ENCODE data around the gene KCNN4. TPM values are rescaled to one million over a fixed set of nuclear protein-coding genes. Genes with fewer than 3 reads are reported as not detected.
"Not testable (repeated sequence)": the region's sequence is repeated elsewhere in the genome, so short reads cannot be mapped to it uniquely, and the experiment has no call there.

The KCNN4 gene
- total RNA-seq, 1 experiment from 2014 or later: 29.7 TPM

- H3K27ac ChIP-seq (ENCODE audit: low read length); in situ Hi-C loops (cut with HindIII; ENCODE audit: low pct_unique_long_range_greater_than_20kb, low sequenced_read_pairs); H3K36me3 ChIP-seq (ENCODE audit: control insufficient read depth, insufficient read depth, low read length); BruUV-seq (replicated peaks); H3K4me3 ChIP-seq (ENCODE audit: low read depth in 2 of 2, low read length in 2 of 2); CTCF ChIA-PET; DNase-seq (ENCODE audit: low read depth, low spot score); H3K27me3 ChIP-seq (ENCODE audit: control insufficient read depth, insufficient read depth, low read length); H3K9me3 ChIP-seq (ENCODE audit: control insufficient read depth, insufficient read depth, low read depth, low read length); POLR2A ChIA-PET; H3K4me1 ChIP-seq (ENCODE audit: control insufficient read depth, insufficient read depth, low read length); intact Hi-C loops (cut with micrococcal nuclease; ENCODE audit: unreplicated experiment); ATAC-seq: not testable (repeated sequence)
Observed at GRCh38 chr19:43824572-43824971, 43.8 kb upstream of the KCNN4 start.

- not testable (repeated sequence) for DNase-seq (ENCODE audit: low read depth, low spot score)
Observed at GRCh38 chr19:43823856-43824255, 43.1 kb upstream of the KCNN4 start.

GRCh38 chr19:43820884-43821215 is 40.1 kb upstream of the KCNN4 start:
- Histone ChIP-seq H3K27me3 (ENCODE audit: control insufficient read depth, insufficient read depth, low read length) (no peaks in the 10 kb centered on the region), H3K4me3 (ENCODE audit: low read depth in 2 of 2, low read length in 2 of 2) (no peak overlapping the region; a peak in 1 of 4 replicates), H3K27ac (ENCODE audit: low read length) (no peak overlapping the region), H3K4me1 (ENCODE audit: control insufficient read depth, insufficient read depth, low read length) (no peaks in the 10 kb centered on the region), H3K36me3 (ENCODE audit: control insufficient read depth, insufficient read depth, low read length) (no peaks in the 10 kb centered on the region), H3K9me3 (ENCODE audit: control insufficient read depth, insufficient read depth, low read depth, low read length) (no peaks in the 10 kb centered on the region)
- intact Hi-C loops (cut with micrococcal nuclease; ENCODE audit: unreplicated experiment) (no loop called here), in situ Hi-C loops (cut with HindIII; ENCODE audit: low pct_unique_long_range_greater_than_20kb, low sequenced_read_pairs) (no loop called here)
- no peak for DNase-seq (ENCODE audit: low read depth, low spot score)
- no peak for ATAC-seq
- ChIA-PET CTCF (no interaction called here), POLR2A (no interaction called here)
- no TSS peak for BruUV-seq (replicated peaks)
- TF ChIP-seq SIN3A (IDR thresholded peaks at IDR 0.05; ENCODE audit: borderline replicate concordance, insufficient read depth, low read depth, low read length) (no peak), POLR2AphosphoS5 (IDR thresholded peaks at IDR 0.05; ENCODE audit: low read depth, low read length) (no peak), CTCF (IDR thresholded peaks at IDR 0.05) (no peak)

More at GRCh38 chr19:43823856-43824255, 43.1 kb upstream of the KCNN4 start:
- H3K27ac ChIP-seq (ENCODE audit: low read length); H3K4me3 ChIP-seq (ENCODE audit: low read depth in 2 of 2, low read length in 2 of 2); in situ Hi-C loops (cut with HindIII; ENCODE audit: low pct_unique_long_range_greater_than_20kb, low sequenced_read_pairs); H3K4me1 ChIP-seq (ENCODE audit: control insufficient read depth, insufficient read depth, low read length); H3K9me3 ChIP-seq (ENCODE audit: control insufficient read depth, insufficient read depth, low read depth, low read length); H3K27me3 ChIP-seq (ENCODE audit: control insufficient read depth, insufficient read depth, low read length); ATAC-seq; CTCF ChIA-PET; BruUV-seq (replicated peaks); intact Hi-C loops (cut with micrococcal nuclease; ENCODE audit: unreplicated experiment); H3K36me3 ChIP-seq (ENCODE audit: control insufficient read depth, insufficient read depth, low read length); POLR2A ChIA-PET: not testable (repeated sequence)

- DNase-seq (ENCODE audit: low read depth, low spot score): no peak
- no peak overlapping the region; a peak in 1 of 4 replicates for H3K4me3 ChIP-seq (ENCODE audit: low read depth in 2 of 2, low read length in 2 of 2)
- intact Hi-C loops (cut with micrococcal nuclease; ENCODE audit: unreplicated experiment): no loop called here
- ChIA-PET CTCF (no interaction called here), POLR2A (no interaction called here)
- no peak overlapping the region for H3K27ac ChIP-seq (ENCODE audit: low read length)
- H3K4me1 ChIP-seq (ENCODE audit: control insufficient read depth, insufficient read depth, low read length): no peaks in the 10 kb centered on the region
- H3K27me3 ChIP-seq (ENCODE audit: control insufficient read depth, insufficient read depth, low read length): no peaks in the 10 kb centered on the region
- no peak for ATAC-seq
- H3K36me3 ChIP-seq (ENCODE audit: control insufficient read depth, insufficient read depth, low read length): no peaks in the 10 kb centered on the region
- in situ Hi-C loops (cut with HindIII; ENCODE audit: low pct_unique_long_range_greater_than_20kb, low sequenced_read_pairs): no loop called here
- no TSS peak for BruUV-seq (replicated peaks)
- H3K9me3 ChIP-seq (ENCODE audit: control insufficient read depth, insufficient read depth, low read depth, low read length): no peaks in the 10 kb centered on the region
- TF ChIP-seq TCF7L2 (IDR thresholded peaks at IDR 0.05; ENCODE audit: low read depth, low read length): no peak
Observed at GRCh38 chr19:43820098-43820883, 39.5 kb upstream of the KCNN4 start.
